T-helper 17 cell (primary cell): ENCODE results near the gene BMS1. TPM values are rescaled to one million over a fixed set of nuclear protein-coding genes. Genes with fewer than 3 reads are reported as not detected.
"Not testable (repeated sequence)": the region's sequence is repeated elsewhere in the genome, so short reads cannot be mapped to it uniquely, and the experiment has no call there.

Source experiments
- ATAC-seq: fragments of 150-1000 bp; cut with Tn5 transposase; 2 replicates; pipeline ENCODE4 v1.10.0; 2021; ENCODE audit warnings: mild to moderate bottlenecking, moderate library complexity
- DNase-seq, 3 donors: peaks; one replicate each; pipeline versions ENCODE4 v3.0.0 to v3.0.0-alpha.2; 2020 to 2021
- H3K9me3 ChIP-seq: one replicate; pipeline ENCODE4 v1.7.0; 2013; ENCODE audit warnings: low read length, mild to moderate bottlenecking; ENCODE audit not compliant: control insufficient read depth, poor library complexity, severe bottlenecking
- H3K27ac Mint-ChIP-seq: one replicate; pipeline ENCODE4 v1.8.0; 2022; ENCODE audit warnings: mild to moderate bottlenecking, moderate library complexity, mixed read lengths
- H3K27me3 Mint-ChIP-seq: one replicate; pipeline ENCODE4 v1.8.0; 2022; ENCODE audit warnings: mixed read lengths
- H3K36me3 Mint-ChIP-seq: one replicate; pipeline ENCODE4 v1.8.0; 2022; ENCODE audit warnings: low read depth, mixed read lengths
- H3K4me1 Mint-ChIP-seq: one replicate; pipeline ENCODE4 v1.8.0; 2022; ENCODE audit warnings: mild to moderate bottlenecking, mixed read lengths
- H3K4me3 Mint-ChIP-seq: one replicate; pipeline ENCODE4 v1.8.0; 2022; ENCODE audit warnings: mild to moderate bottlenecking, moderate library complexity, mixed read lengths
- total RNA-seq, 4 donors: library from RNA in 2 of 4; stranded (reverse) in 2 of 4; gene quantifications; one replicate each; pipeline ENCODE4 v1.2.3 and lab custom pipeline; 2022 to 2026

The BMS1 gene
- total RNA-seq, 2 donors from 2014 or later = 13.0 to 14.2 TPM

DNA sequence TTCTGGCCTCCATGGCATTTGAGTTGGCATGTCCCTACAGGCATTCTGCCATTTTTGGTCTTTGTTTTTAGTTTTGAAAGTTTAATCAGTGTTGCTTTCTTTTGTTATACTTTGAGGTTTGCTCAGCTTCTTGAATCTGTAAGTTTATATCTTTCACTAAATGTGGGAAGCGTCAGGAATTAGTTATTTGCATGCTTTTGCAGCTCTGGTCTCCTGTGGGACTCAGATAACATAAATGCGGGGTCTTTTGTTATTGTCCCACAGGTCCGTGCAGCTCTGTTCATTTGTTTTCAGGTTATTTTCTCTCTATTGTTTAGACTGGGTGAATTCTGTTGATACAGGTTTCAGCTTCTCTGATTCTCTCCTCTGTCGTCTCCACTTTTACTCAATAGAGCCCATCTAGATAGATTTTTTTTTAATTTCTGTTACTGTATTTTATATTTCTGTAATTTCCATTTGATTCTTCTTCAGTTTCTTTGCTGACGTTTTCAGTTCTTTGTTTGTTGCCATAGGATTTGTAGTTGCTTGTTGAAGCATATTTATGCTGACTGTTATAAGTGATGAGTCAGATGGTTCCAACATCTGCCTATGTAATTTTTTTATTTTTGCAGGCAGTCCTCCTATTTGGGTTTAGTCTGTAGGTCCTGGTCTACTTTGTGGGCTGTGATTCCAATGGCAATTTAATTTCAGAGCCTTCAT lies 31.5 kb downstream of the BMS1 start:
- H3K27me3 Mint-ChIP-seq, H3K27ac Mint-ChIP-seq, DNase-seq, H3K4me3 Mint-ChIP-seq, H3K9me3 ChIP-seq, ATAC-seq: not testable (repeated sequence)
- Mint-ChIP-seq H3K36me3 (peaks cover 24% of the 10 kb centered on the region), H3K4me1 (peaks cover 23% of the 10 kb centered on the region)

DNA sequence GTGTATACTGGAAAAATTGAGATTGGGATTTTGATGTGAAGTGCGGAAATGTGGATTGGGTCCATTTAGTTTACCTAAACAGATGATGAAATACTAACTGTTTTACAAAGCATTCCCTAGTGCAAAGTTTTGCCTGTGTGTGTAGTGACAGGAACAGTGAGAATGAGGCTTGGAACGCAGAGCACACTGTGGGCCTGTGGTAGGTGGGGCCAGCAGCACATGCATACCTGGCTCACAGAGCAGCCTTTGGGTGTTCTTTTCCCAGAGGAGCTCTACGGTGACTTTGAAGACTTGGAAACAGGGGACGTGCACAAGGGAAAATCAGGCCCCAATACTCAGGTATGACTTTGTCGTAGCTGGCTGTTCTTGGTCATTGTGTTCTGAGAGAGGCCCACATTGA lies 33.7 kb downstream of the BMS1 start:
- peaks cover 21% of the 10 kb centered on the region for H3K4me1 Mint-ChIP-seq
- H3K27ac Mint-ChIP-seq = peak overlapping the region; percentile 77
- not testable (repeated sequence) for H3K27me3 Mint-ChIP-seq, ATAC-seq, H3K4me3 Mint-ChIP-seq, DNase-seq, H3K9me3 ChIP-seq
- H3K36me3 Mint-ChIP-seq = peaks cover 26% of the 10 kb centered on the region

DNA sequence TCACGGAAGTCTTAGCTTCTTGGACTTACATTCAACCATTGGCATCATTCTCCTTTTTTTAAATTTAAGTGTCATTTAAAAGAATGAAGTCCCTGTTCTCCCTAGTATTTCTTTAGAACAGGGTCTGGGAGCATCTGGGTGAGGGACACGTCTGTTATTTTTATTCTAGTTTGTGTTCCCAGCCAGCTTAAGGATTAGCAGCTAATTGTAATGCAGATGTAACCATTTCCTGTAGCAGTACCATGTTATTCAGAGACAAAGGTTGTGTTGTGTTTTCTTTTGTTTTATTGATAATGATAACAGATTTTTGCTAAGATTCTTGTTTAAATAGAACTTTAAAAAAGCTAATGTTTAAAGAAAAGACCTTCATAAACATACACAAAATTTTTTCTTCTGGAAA lies 34.3 kb downstream of the BMS1 start:
- DNase-seq (no peak), ATAC-seq (no peak)
- no peak overlapping the region for H3K27ac Mint-ChIP-seq
- H3K9me3 ChIP-seq = no peaks in the 10 kb centered on the region
- no peak overlapping the region for H3K4me3 Mint-ChIP-seq
- H3K36me3 Mint-ChIP-seq = peaks cover 25% of the 10 kb centered on the region
- peaks cover 21% of the 10 kb centered on the region for H3K4me1 Mint-ChIP-seq
- H3K27me3 Mint-ChIP-seq = no peaks in the 10 kb centered on the region

DNA sequence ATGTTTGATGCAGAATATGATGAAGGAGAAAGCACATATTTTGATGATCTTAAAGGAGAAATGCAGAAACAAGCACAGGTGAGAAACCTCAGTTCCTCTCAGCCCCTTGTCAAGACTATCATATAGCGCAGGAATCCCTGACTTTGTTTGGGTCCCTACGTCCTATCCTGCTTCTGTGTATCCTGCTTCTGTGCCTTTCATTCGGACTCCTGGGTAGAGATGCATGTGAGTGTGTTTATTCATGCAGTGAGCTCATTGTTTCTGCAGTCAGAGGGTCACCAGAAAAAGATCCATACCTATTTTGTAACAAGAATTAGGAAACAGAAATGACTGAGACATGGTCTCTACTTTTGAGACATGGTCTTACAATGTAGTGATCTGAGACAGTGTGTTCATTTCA lies 34.8 kb downstream of the BMS1 start:
- Mint-ChIP-seq H3K36me3 (peaks cover 24% of the 10 kb centered on the region), H3K27ac (peak overlapping the region; percentile 61), H3K4me1 (peaks cover 19% of the 10 kb centered on the region)
- not testable (repeated sequence) for H3K4me3 Mint-ChIP-seq, ATAC-seq, H3K9me3 ChIP-seq, DNase-seq, H3K27me3 Mint-ChIP-seq

DNA sequence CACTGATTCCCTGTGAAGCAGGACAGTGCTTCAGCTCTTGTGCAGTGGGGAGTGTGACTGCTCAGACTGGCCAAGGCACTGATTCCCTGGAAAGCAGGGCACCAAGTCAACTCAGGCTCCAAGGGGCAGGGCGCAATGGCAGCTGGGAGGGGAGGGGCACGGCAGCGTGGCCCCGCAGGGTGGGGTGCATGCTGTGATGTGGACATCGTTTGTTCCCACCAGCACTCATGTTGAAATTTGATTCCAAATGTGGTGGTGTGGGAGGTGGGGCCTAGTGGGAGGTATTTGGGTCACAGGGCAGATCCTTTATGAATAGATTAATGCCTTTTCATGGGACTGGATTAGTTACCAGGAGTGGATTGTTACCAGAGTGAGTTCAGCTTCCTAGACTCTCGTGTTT lies 44.2 kb downstream of the BMS1 start:
- not testable (repeated sequence) for H3K4me1 Mint-ChIP-seq, H3K27me3 Mint-ChIP-seq, DNase-seq, H3K27ac Mint-ChIP-seq, H3K4me3 Mint-ChIP-seq, H3K9me3 ChIP-seq, ATAC-seq
- peaks cover 16% of the 10 kb centered on the region for H3K36me3 Mint-ChIP-seq

DNA sequence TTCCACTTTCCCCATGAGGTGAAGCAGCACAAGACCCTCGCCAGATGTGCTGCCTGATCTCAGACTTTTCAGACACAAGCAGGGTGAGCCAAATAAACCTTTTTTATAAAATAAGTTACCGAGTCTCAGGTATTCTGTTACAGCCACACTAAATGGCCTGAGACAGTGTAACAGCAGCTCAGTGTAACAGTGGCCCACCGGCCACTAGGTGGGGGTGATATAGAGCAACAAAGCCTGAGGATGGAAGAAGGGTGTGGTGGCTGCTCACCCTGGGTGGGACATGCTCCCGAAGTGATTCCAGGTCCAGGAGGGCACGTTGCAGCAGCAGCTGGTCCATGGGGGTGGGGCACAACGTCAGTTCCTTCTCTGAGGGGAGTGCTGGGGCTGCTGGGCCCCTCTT lies 44.6 kb downstream of the BMS1 start:
- Mint-ChIP-seq H3K4me1 (no peaks in the 10 kb centered on the region), H3K4me3 (no peak overlapping the region), H3K27ac (no peak overlapping the region), H3K27me3 (no peaks in the 10 kb centered on the region), H3K36me3 (peaks cover 16% of the 10 kb centered on the region)
- no peaks in the 10 kb centered on the region for H3K9me3 ChIP-seq
- DNase-seq (no peak), ATAC-seq (no peak)

DNA sequence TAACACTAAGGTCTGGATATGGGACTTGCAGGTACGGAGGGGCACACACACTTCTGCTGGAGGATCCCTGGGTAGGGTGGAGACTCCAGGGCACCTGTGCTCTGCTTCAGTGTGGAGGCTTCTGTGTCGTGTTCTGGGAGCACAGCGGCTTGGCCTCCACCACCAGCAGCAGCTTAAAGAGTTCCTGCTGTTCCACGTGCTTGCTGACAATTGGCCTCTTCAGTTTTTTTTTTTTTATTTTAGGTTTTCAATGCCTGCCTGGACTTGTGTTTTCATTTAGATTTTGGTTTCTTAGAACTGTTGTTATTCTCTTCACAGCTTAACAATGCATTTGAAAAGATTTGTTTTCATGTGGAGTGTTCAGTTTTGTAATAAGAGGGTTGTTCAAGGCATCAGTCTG lies 45.8 kb downstream of the BMS1 start:
- not testable (repeated sequence) for H3K27me3 Mint-ChIP-seq, DNase-seq, H3K9me3 ChIP-seq, H3K4me3 Mint-ChIP-seq, H3K27ac Mint-ChIP-seq, ATAC-seq, H3K4me1 Mint-ChIP-seq
- peaks cover 13% of the 10 kb centered on the region for H3K36me3 Mint-ChIP-seq

DNA sequence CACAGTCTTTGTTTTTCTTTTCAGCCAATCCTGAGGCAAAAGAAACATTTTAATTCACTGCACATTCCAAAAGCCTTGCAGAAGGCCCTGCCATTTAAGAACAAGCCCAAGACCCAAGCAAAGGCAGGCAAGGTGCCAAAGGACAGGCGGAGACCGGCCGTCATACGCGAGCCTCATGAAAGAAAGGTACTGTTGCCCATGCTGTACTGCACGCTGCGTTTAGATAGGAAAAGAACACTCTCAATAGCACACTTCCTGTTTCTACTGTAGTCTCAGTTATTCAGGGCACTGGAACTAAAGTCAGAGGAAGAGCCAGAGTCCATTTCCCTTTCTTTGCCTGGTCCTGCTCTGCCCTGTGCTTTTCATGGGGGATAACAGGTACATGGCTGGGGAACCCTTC lies 47.6 kb downstream of the BMS1 start:
- H3K9me3 ChIP-seq = no peaks in the 10 kb centered on the region
- H3K36me3 Mint-ChIP-seq = peaks cover 6% of the 10 kb centered on the region
- no peaks in the 10 kb centered on the region for H3K27me3 Mint-ChIP-seq
- no peaks in the 10 kb centered on the region for H3K4me1 Mint-ChIP-seq
- no peak for DNase-seq
- ATAC-seq = no peak
- no peak overlapping the region for H3K4me3 Mint-ChIP-seq
- no peak overlapping the region for H3K27ac Mint-ChIP-seq

DNA sequence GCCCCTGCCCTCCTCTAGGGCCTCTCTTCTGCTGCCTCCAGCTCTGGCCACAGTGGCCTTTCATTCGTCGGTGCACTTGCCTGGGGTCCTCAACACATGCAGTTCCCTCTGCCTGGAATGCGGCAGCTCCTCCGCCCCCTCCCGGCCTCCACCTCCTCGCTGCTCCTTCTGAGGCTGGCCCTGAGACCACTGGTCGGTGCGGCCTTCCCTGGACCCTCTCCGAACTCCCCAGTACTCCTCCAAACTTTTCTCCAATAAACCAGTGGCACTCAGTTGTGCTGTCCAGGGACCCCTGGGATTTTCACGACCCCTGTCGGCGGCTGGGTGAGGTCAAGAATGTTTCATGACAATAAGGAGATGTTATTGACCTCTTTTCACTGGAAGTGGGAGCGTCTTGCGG lies 53.5 kb downstream of the BMS1 start:
- peaks cover 4% of the 10 kb centered on the region for H3K36me3 Mint-ChIP-seq
- no peaks in the 10 kb centered on the region for H3K4me1 Mint-ChIP-seq
- no peak for DNase-seq
- ATAC-seq = no peak
- H3K4me3 Mint-ChIP-seq = no peak overlapping the region
- H3K27ac Mint-ChIP-seq = no peak overlapping the region
- peaks cover 34% of the 10 kb centered on the region for H3K27me3 Mint-ChIP-seq
- H3K9me3 ChIP-seq = no peaks in the 10 kb centered on the region

DNA sequence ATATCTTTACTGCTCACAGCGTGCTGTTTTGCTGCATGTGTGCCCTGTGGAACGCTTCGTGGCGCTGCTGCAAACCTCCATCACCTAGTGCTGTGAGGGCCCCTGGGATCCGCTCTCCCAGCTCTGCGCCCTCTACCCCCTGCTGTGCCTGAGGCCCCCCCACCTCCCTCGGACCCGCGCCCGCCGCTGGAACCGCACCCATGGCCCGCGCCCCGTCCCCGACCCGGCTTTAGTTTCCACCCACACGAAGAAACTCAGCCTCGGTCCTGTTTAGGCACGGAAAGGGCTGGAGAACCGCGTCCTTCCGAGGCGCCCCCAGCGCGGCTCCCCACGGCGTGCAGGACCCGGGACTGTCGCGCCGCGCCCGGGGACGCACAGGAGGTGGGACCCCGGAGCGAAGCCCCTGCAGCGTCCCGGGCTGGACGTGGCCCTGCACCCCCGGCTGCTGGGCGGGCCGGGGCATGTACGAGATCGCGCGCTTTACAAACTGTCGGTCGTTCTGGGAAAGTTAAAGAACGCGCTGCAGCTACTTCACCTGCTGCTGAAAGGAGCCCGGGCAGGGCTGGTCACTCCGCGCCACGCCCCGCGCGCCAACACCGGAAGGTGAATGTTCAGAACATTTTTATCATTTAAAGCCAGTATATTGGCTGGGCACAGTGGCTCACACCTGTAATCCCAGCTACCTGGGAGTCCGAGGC lies 54.3 kb downstream of the BMS1 start:
- DNase-seq (no peak), ATAC-seq (no peak)
- no peak overlapping the region for H3K27ac Mint-ChIP-seq
- H3K36me3 Mint-ChIP-seq = peaks cover 4% of the 10 kb centered on the region
- H3K27me3 Mint-ChIP-seq = peaks cover 34% of the 10 kb centered on the region
- peaks cover 2% of the 10 kb centered on the region for H3K4me1 Mint-ChIP-seq
- H3K4me3 Mint-ChIP-seq = no peak overlapping the region
- H3K9me3 ChIP-seq = no peaks in the 10 kb centered on the region

DNA sequence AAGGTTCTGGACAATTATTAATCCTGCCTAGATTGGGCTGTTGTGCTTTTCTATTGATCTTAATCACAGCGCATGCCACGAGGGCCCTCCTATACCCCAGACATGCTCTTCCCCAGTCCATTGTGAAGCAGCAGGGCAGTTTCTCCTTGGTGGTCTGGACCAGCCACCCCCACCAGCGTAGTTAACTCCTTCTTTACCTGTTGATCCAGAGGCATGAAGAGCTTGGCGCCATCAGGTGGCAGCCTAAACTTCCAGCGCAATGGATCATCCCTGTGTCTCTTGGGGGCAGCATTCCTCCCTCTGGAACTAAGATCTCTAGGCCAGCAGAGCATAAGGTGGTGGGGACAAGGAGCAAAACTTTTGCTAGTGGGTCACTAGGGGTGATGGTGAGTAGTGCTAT lies 62.2 kb downstream of the BMS1 start:
- H3K4me3 Mint-ChIP-seq, DNase-seq, H3K36me3 Mint-ChIP-seq, H3K4me1 Mint-ChIP-seq, H3K27ac Mint-ChIP-seq, ATAC-seq, H3K9me3 ChIP-seq: not testable (repeated sequence)
- peaks cover 43% of the 10 kb centered on the region for H3K27me3 Mint-ChIP-seq

DNA sequence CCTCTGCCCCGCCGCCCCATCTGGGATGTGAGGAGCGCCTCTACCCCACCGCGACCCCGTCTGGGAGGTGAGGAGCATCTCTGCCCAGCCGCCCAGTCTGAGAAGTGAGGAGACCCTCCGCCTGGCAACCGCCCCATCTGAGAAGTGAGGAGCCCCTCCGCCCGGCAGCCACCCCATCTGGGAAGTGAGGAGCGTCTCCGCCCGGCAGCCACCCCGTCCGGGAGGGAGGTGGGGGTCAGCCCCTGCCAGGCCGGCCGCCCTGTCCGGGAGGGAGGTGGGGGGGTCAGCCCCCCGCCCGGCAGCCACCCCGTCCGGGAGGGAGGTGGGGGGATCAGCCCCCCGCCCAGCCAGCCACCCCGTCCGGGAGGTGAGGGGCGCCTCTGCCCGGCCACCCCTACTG lies 64.7 kb downstream of the BMS1 start:
- H3K27ac Mint-ChIP-seq = not testable (repeated sequence)

DNA sequence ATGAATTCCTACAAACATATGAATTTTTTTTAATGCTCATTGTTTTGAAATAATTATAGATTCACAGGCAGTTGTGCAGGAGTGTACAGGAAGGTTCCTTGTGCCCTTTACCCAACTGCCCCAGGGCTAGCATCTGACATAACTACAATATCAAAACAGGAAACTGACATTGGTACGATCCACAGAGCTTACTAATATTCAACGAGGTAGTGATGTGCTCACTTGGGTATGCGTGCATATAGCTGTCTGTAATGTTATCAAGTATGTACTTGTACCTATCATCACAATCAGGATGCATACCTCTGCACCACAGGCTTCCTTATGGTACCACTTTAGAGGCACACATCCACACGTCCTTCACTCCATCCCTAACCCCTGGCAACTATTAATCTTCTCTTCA lies 68.3 kb downstream of the BMS1 start:
- ATAC-seq (no peak), DNase-seq (no peak)
- no peaks in the 10 kb centered on the region for H3K4me1 Mint-ChIP-seq
- no peaks in the 10 kb centered on the region for H3K36me3 Mint-ChIP-seq
- H3K27ac Mint-ChIP-seq = no peak overlapping the region
- peaks cover 2% of the 10 kb centered on the region for H3K9me3 ChIP-seq
- H3K4me3 Mint-ChIP-seq = no peak overlapping the region
- H3K27me3 Mint-ChIP-seq = peaks cover 36% of the 10 kb centered on the region

More for the DNA sequence above, 64.7 kb downstream of the BMS1 start:
- not testable (repeated sequence) for ATAC-seq, H3K4me1 Mint-ChIP-seq, DNase-seq, H3K36me3 Mint-ChIP-seq, H3K4me3 Mint-ChIP-seq, H3K9me3 ChIP-seq
- peaks cover 34% of the 10 kb centered on the region for H3K27me3 Mint-ChIP-seq

DNA sequence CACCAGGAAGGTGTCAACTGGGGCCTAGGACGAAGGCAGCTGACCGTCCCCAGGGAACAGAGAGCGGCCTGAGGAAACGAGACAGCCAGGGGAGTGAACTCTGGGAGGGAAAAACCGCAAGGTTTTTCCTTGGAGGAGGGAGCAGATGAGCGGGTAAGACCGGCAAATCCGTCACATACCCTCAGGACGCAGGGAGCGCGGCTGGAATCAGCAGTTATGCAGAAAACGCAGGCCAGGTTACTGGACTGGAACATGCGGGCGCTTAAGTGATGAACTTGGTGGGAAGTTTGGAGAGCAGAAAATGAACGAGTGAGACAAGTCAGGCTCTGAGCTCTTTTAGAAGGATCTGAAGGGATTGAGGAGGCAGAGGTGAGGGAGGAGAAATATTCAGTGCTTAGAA lies 76.7 kb downstream of the BMS1 start:
- H3K9me3 ChIP-seq = no peaks in the 10 kb centered on the region
- peaks cover 3% of the 10 kb centered on the region for H3K36me3 Mint-ChIP-seq
- DNase-seq (no peak), ATAC-seq (no peak)
- H3K27me3 Mint-ChIP-seq = peaks cover 86% of the 10 kb centered on the region
- H3K27ac Mint-ChIP-seq = no peak overlapping the region
- no peak overlapping the region for H3K4me3 Mint-ChIP-seq
- peaks cover 3% of the 10 kb centered on the region for H3K4me1 Mint-ChIP-seq
